ENCODE measurements around the gene ZNF358. TPM values are rescaled to one million over a fixed set of nuclear protein-coding genes. Genes with fewer than 3 reads are reported as not detected.

The ZNF358 gene
- total and polyA plus RNA-seq, 12 donors, result 61.4 to 167 (median 76.5) TPM

DNA sequence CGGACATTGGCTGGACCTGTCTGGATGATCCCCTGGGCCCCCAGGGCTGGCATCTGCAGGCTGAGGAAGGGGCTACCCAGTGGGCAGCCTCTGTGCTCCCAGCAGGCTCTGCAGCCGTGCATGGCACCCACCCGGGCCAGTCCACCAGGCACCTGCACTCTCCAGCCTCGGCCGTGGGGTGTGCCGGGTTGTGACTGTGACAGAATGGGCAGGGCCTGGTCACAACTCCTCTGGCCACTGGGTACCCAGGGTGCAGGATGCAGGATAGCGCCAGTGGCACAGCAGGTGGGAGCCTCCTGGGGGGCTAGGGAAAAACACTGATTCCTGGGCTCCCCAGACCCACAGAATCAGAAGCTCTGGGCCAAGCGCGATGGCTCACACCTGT lies 37.1 kb upstream of the ZNF358 start:
- 87% methylated on average over 9 of the region's 9 CpGs for WGBS, 2 donors
- Histone ChIP-seq H3K27me3 (no peaks in the 10 kb centered on the region), H3K27ac (no peak overlapping the region), H3K9me3 (no peaks in the 10 kb centered on the region), H3K4me3 (no peak overlapping the region), H3K4me1 (peaks cover 0 to 37% (median 9%) of the 10 kb centered on the region in 9 donors), H3K36me3 (no peaks in the 10 kb centered on the region)
- peak in 1 of 8 donors; percentile 19 for ATAC-seq
- intact Hi-C loops (cut with DNase I), result no loop called here
- TF ChIP-seq CTCF (IDR thresholded peaks at IDR 0.05), result no peak
- DNase-seq, result no peak

- WGBS, 2 donors, result 70 to 75% methylated on average over 11 of the region's 11 CpGs
- no peak overlapping the region for H3K4me3 ChIP-seq
- DNase-seq, result no peak
- peaks cover 0 to 37% (median 9%) of the 10 kb centered on the region in 9 donors for H3K4me1 ChIP-seq
- H3K27me3 ChIP-seq, result no peaks in the 10 kb centered on the region
- TF ChIP-seq CTCF (IDR thresholded peaks at IDR 0.05), result no peak
- intact Hi-C loops (cut with DNase I), result no loop called here
- no peaks in the 10 kb centered on the region for H3K9me3 ChIP-seq
- peak in 1 of 8 donors; percentile 47 for ATAC-seq
- peak overlapping the region in 5 of 10 donors; percentile 12 to 86 (median 20) for H3K27ac ChIP-seq
- peaks cover 0 to 3% (median 0%) of the 10 kb centered on the region in 9 donors for H3K36me3 ChIP-seq
These were observed 35.5 kb upstream of the ZNF358 start for GRCh38 chr19:7480222-7480969.

GRCh38 chr19:7480970-7481255 lies 35.0 kb upstream of the ZNF358 start:
- intact Hi-C loops (cut with DNase I), result no loop called here
- 79 to 86% methylated on average over 7 of the region's 7 CpGs for WGBS, 2 donors
- H3K4me3 ChIP-seq, result no peak overlapping the region
- DNase-seq (no peak), ATAC-seq (peak in 1 of 8 donors; percentile 20)
- H3K9me3 ChIP-seq, result no peaks in the 10 kb centered on the region
- H3K27me3 ChIP-seq, result no peaks in the 10 kb centered on the region
- peaks cover 0 to 3% (median 0%) of the 10 kb centered on the region in 9 donors for H3K36me3 ChIP-seq
- TF ChIP-seq CTCF (IDR thresholded peaks at IDR 0.05), result no peak
- peaks cover 0 to 37% (median 9%) of the 10 kb centered on the region in 9 donors for H3K4me1 ChIP-seq
- peak overlapping the region in 3 of 10 donors; percentile 20 to 86 (median 28) for H3K27ac ChIP-seq

DNA sequence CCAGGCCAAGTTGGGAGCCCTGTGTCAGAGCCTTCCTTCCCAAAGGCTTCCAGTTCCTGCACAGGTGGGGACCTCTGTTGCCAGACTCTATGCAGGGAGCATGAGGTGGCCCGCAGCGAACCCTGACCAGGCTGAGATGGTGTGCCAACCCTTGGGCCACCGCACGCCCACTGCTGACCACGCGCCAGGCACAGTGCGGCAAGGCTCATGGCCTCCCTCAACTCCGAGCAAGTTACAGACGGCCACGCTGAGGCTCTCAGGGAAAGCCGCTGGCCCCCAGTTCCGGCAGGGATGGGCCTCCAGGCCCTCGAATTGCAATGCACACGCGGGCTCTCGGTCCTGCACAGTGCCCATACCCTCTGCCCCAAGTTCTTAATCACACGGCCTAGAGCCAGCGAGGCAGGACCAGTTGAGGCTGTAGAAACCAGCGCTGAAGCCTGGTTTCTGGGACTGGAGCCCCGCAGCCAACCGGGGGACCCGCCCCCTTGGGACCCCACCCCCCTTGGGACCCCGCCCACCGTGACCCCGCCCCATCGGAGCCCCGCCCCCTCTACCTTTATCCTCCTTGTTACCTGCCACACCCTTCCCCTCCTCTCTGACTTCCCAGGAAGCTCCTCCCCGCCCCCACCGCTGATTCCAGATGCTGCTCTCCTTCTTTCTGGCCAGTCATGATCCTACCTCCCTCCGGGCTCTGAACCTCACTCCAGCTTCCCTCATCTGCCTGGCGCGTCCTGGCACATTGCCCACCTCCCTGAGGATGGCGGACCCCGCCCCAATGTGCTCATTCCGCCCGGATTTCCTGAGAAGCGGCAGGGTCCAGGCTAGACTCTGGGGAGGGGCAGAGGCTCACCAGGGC lies 33.1 kb upstream of the ZNF358 start:
- no peak overlapping the region for H3K4me3 ChIP-seq
- no peak overlapping the region for H3K27ac ChIP-seq
- peaks cover 0 to 3% (median 0%) of the 10 kb centered on the region in 9 donors for H3K36me3 ChIP-seq
- no peak for TF ChIP-seq CTCF (IDR thresholded peaks at IDR 0.05)
- H3K9me3 ChIP-seq, result no peaks in the 10 kb centered on the region
- ATAC-seq (peak in 5 of 8 donors; percentile 9 to 52 (median 32)), DNase-seq (peak in 1 of 2 donors; percentile 49)
- WGBS, 2 donors, result 34 to 35% methylated on average over 37 of the region's 37 CpGs
- intact Hi-C loops (cut with DNase I), result no loop called here
- peaks cover 0 to 37% (median 9%) of the 10 kb centered on the region in 9 donors for H3K4me1 ChIP-seq
- no peaks in the 10 kb centered on the region for H3K27me3 ChIP-seq
